K562 (cell line): ENCODE data around the gene MADD. TPM values are rescaled to one million over a fixed set of nuclear protein-coding genes. Genes with fewer than 3 reads are reported as not detected.

Experiments
- BACH1 ChIP-seq: fragments of 200-800 bp; sonication (Bioruptor generic); IDR thresholded peaks from 2 replicates; pipeline ENCODE4 v1.6.1; 2016; ENCODE audit warnings: missing genetic modification characterization, missing compliant biosample characterization
- BRF1 ChIP-seq: IDR thresholded peaks from 3 replicates; pipeline ENCODE4 v1.6.1; 2011; ENCODE audit warnings: borderline replicate concordance, mild to moderate bottlenecking; ENCODE audit not compliant: insufficient read length; ENCODE audit errors: extremely low read depth
- CREB3 ChIP-seq: fragments of 450-650 bp; conservative IDR thresholded peaks from 2 replicates; pipeline ENCODE4 v1.6.1; 2016; ENCODE audit warnings: missing genetic modification characterization, low read depth, mild to moderate bottlenecking, missing compliant biosample characterization, moderate library complexity
- DPF2 ChIP-seq: fragments of 450-650 bp; IDR thresholded peaks from 2 replicates; pipeline ENCODE4 v1.6.1; 2016
- EP300 ChIP-seq: IDR thresholded peaks from 2 replicates; pipeline ENCODE4 v1.6.1; 2012; ENCODE audit warnings: low read length, improper control_type of control experiment
- GATA2 ChIP-seq: sonication (generic); formaldehyde crosslinking; IDR thresholded peaks from 2 replicates; pipeline ENCODE4 v1.4.0; 2020; ENCODE audit warnings: mild to moderate bottlenecking, missing genetic modification reagents
- HDAC1 ChIP-seq, 2 experiments: fragments of 450-650 bp; IDR thresholded peaks; 2 replicates each; pipeline ENCODE4 v1.6.1; 2016 to 2017; ENCODE audit warnings: inconsistent platforms in 1 of 2, mild to moderate bottlenecking in 1 of 2, moderate library complexity in 1 of 2
- MIER1 ChIP-seq: fragments of 450-650 bp; IDR thresholded peaks from 2 replicates; pipeline ENCODE4 v1.6.1; 2016; ENCODE audit warnings: antibody characterized with exemption, mild to moderate bottlenecking, low read depth
- NCOA4 ChIP-seq: fragments of 450-650 bp; IDR thresholded peaks from 2 replicates; pipeline ENCODE4 v1.6.1; 2018; ENCODE audit warnings: mild to moderate bottlenecking; ENCODE audit not compliant: partially characterized antibody
- NFIC ChIP-seq: fragments of 450-650 bp; IDR thresholded peaks from 2 replicates; pipeline ENCODE4 v1.6.1; 2017; ENCODE audit warnings: mild to moderate bottlenecking, inconsistent platforms
- NKRF ChIP-seq: fragments of 450-650 bp; IDR thresholded peaks from 2 replicates; pipeline ENCODE4 v1.6.1; 2016; ENCODE audit warnings: borderline replicate concordance
- PML ChIP-seq: IDR thresholded peaks from 2 replicates; pipeline ENCODE4 v1.6.1; 2012; ENCODE audit warnings: low read length, inconsistent platforms
- POLR2A ChIP-seq: fragments of 450-650 bp; conservative IDR thresholded peaks from 2 replicates; pipeline ENCODE4 v1.6.1; 2016
- SLC30A9 ChIP-seq: fragments of 250-450 bp; sonication (Bioruptor Pico); IDR thresholded peaks from 2 replicates; pipeline ENCODE4 v1.8.0; 2022; ENCODE audit warnings: mild to moderate bottlenecking, moderate library complexity
- SMARCA4 ChIP-seq: fragments of 450-650 bp; IDR thresholded peaks from 2 replicates; pipeline ENCODE4 v1.6.1; 2016
- polyA plus RNA-seq, 8 experiments: library from polyadenylated mRNA; depleted of rRNA in 4 of 8; stranded (reverse) in 5 of 8; unstranded in 3 of 8; fragments of >200 nt; fragmentation: Nextera tagmentation in 2 of 8; fragmentation: Illumina TruSeq in 1 of 8; extraction: Ambion mirVana in 2 of 8; extraction: Trizol in 1 of 8; gene quantifications; 2 replicates each; pipeline versions ENCODE4 v1.2.1 to v1.2.3, GENCODE V29; 2011 to 2014; ENCODE audit warnings: inconsistent platforms in 1 of 8, missing spikeins in 1 of 8
- total RNA-seq, 7 experiments: library from RNA; depleted of rRNA in 6 of 7; stranded (reverse); fragments of >200 nt in 6 of 7; fragmentation: Illumina TruSeq in 2 of 7; extraction: Trizol in 2 of 7; gene quantifications; 2 replicates each; pipeline versions ENCODE4 v1.2.1 to v1.2.3, GENCODE V29; 2011 to 2021; ENCODE audit warnings: low replicate concordance in 1 of 7
- TF ChIP-seq, protein P1 (sequence below): fragments of 450-650 bp; IDR thresholded peaks from 2 replicates; pipeline ENCODE4 v1.6.1; 2016
- TF ChIP-seq, protein P2 (sequence below): sonication (generic); formaldehyde crosslinking; IDR thresholded peaks from 2 replicates; pipeline ENCODE4 v1.8.0; 2022; ENCODE audit warnings: missing genetic modification reagents, mild to moderate bottlenecking, borderline replicate concordance
- TF ChIP-seq, protein P3 (sequence below): fragments of 450-650 bp; formaldehyde crosslinking; IDR thresholded peaks from 2 replicates; pipeline ENCODE4 v1.4.0; 2022; ENCODE audit warnings: mild to moderate bottlenecking, moderate library complexity
- TF ChIP-seq, protein P4 (sequence below): fragments of 450-650 bp; IDR thresholded peaks from 2 replicates; pipeline ENCODE4 v1.6.1; 2016; ENCODE audit warnings: antibody characterized with exemption

Gene MADD
- total and polyA plus RNA-seq, 9 of the 15 experiments (the other 6 are each of a cell fraction or from before 2014, with no cell fraction given) = 0.68 to 57.6 (median 33.6) TPM

GRCh38 chr11:47366020-47366490 is 96.1 kb downstream of the MADD start (continued):
- TF ChIP-seq NKRF (0 out of 2 replicates have a peak, but pooled peaks have one; percentile 44), SLC30A9 (CRISPR knock-in tag) (no peak), HDAC1 (IDR thresholded peaks at IDR 0.05) (peak in 1 of 2 experiments; percentile 64; a peak in 2 of 4 replicates), BRF1 (no peak), DPF2 (peak; percentile 62; the same call in 1 of the 2 replicates), POLR2A (no peak), NFIC (no peak), PML (no peak), MIER1 (no peak), EP300 (peak; percentile 34; the same call in 1 of the 2 replicates), NCOA4 (peak; percentile 15), BACH1 (tag) (no peak), GATA2 (CRISPR knock-in tag) (no peak; the same call in 1 of the 2 replicates), CREB3 (no peak), SMARCA4 (peak; percentile 64; the same call in 1 of the 2 replicates)
- TF ChIP-seq, protein P1, sequence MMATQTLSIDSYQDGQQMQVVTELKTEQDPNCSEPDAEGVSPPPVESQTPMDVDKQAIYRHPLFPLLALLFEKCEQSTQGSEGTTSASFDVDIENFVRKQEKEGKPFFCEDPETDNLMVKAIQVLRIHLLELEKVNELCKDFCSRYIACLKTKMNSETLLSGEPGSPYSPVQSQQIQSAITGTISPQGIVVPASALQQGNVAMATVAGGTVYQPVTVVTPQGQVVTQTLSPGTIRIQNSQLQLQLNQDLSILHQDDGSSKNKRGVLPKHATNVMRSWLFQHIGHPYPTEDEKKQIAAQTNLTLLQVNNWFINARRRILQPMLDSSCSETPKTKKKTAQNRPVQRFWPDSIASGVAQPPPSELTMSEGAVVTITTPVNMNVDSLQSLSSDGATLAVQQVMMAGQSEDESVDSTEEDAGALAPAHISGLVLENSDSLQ = peak; percentile 61
- TF ChIP-seq, protein P2, sequence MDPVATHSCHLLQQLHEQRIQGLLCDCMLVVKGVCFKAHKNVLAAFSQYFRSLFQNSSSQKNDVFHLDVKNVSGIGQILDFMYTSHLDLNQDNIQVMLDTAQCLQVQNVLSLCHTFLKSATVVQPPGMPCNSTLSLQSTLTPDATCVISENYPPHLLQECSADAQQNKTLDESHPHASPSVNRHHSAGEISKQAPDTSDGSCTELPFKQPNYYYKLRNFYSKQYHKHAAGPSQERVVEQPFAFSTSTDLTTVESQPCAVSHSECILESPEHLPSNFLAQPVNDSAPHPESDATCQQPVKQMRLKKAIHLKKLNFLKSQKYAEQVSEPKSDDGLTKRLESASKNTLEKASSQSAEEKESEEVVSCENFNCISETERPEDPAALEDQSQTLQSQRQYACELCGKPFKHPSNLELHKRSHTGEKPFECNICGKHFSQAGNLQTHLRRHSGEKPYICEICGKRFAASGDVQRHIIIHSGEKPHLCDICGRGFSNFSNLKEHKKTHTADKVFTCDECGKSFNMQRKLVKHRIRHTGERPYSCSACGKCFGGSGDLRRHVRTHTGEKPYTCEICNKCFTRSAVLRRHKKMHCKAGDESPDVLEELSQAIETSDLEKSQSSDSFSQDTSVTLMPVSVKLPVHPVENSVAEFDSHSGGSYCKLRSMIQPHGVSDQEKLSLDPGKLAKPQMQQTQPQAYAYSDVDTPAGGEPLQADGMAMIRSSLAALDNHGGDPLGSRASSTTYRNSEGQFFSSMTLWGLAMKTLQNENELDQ = no peak
- TF ChIP-seq, protein P3, sequence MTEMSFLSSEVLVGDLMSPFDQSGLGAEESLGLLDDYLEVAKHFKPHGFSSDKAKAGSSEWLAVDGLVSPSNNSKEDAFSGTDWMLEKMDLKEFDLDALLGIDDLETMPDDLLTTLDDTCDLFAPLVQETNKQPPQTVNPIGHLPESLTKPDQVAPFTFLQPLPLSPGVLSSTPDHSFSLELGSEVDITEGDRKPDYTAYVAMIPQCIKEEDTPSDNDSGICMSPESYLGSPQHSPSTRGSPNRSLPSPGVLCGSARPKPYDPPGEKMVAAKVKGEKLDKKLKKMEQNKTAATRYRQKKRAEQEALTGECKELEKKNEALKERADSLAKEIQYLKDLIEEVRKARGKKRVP (CRISPR knock-in tag) = no peak
- TF ChIP-seq, protein P4, sequence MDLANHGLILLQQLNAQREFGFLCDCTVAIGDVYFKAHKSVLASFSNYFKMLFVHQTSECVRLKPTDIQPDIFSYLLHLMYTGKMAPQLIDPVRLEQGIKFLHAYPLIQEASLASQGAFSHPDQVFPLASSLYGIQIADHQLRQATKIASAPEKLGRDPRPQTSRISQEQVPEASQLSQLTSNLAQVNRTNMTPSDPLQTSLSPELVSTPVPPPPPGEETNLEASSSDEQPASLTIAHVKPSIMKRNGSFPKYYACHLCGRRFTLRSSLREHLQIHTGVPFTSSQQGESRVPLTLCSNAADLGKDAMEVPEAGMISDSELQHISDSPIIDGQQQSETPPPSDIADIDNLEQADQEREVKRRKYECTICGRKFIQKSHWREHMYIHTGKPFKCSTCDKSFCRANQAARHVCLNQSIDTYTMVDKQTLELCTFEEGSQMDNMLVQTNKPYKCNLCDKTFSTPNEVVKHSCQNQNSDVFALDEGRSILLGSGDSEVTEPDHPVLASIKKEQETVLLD = 0 out of 2 replicates have a peak, but pooled peaks have one; percentile 14
